GM23338 (cell line): ENCODE measurements around the gene MAP3K4.

Experiments
- CTCF ChIP-seq, 2 experiments: fragments of 200-600 bp in 1 of 2; sonication (generic) in 1 of 2; conservative IDR thresholded peaks; 2 replicates each; pipeline versions ENCODE4 v1.5.1 to v1.6.1; 2016 to 2017; ENCODE audit warnings: antibody characterized with exemption in 2 of 2, low read depth in 2 of 2, mild to moderate bottlenecking in 2 of 2, moderate library complexity in 1 of 2
- EZH2 ChIP-seq: fragments of 200-600 bp; sonication (generic); IDR thresholded peaks from one replicate; pipeline ENCODE4 v1.8.0; 2017; ENCODE audit warnings: antibody characterized with exemption, mild to moderate bottlenecking, low read depth; ENCODE audit not compliant: unreplicated experiment
- EZH2phosphoT487 ChIP-seq: fragments of 200-600 bp; sonication (generic); IDR thresholded peaks from one replicate; pipeline ENCODE4 v1.8.1; 2018; ENCODE audit warnings: antibody characterized with exemption; ENCODE audit not compliant: unreplicated experiment
- NANOG ChIP-seq: IDR thresholded peaks from 2 replicates; pipeline ENCODE4 v1.6.1; 2016; ENCODE audit warnings: antibody characterized with exemption, borderline replicate concordance

DNA sequence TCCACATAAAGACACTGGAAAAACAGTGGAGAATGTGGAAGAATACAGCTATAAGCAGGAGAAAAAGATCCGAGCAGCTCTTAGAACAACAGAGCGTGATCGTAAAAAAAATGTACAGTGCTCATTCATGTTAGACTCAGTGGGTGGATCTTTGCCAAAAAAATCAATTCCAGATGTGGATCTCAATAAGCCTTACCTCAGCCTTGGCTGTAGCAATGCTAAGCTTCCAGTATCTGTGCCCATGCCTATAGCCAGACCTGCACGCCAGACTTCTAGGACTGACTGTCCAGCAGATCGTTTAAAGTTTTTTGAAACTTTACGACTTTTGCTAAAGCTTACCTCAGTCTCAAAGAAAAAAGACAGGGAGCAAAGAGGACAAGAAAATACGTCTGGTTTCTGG, 57.1 kb downstream of the MAP3K4 start:
- TF ChIP-seq EZH2 (no peak), NANOG (no peak), EZH2phosphoT487 (no peak), CTCF (conservative IDR thresholded peaks at IDR 0.05; ENCODE audit: low read depth in 2 of 2) (no peak)
